HCT116 (cell line): ENCODE measurements around the gene IL11. TPM values are rescaled to one million over a fixed set of nuclear protein-coding genes. Genes with fewer than 3 reads are reported as not detected.

Source experiments
- ATAC-seq: fragments of 200-7000 bp; cut with Tn5 transposase; 2 replicates; pipeline ENCODE4 v1.9.1; 2020; ENCODE audit warnings: mild to moderate bottlenecking, moderate library complexity
- BruUV-seq: library from RNA; stranded (reverse); fragments of 400-500 nt; replicated peaks from 2 replicates; lab custom pipeline; 2021; lab: Mats Ljungman, UMichigan
- CTCF ChIA-PET: fragments of 300-600 bp; sonication (Branson Sonifier 250); formaldehyde crosslinking; loops from one replicate; lab custom pipeline; 2021; ENCODE audit warnings: antibody characterized with exemption; lab: Charles Lee
- POLR2A ChIA-PET: fragments of 300-600, 350-600 bp; sonication (Branson Sonifier 250); formaldehyde crosslinking; loops from one replicate; lab custom pipeline; 2021; ENCODE audit warnings: antibody characterized with exemption; lab: Charles Lee
- RAD21 ChIA-PET, 2 experiments: fragments of 300-600 bp; sonication (Branson Sonifier 250); formaldehyde crosslinking; loops; one replicate each; lab custom pipeline; 2023; ENCODE audit warnings: low total read pairs in 2 of 2; ENCODE audit not compliant: uncharacterized antibody in 2 of 2, unreplicated experiment in 2 of 2, low non-redundant PET in 1 of 2; lab: Charles Lee
- DNase-seq: peaks from one replicate; pipeline ENCODE4 v3.0.0-alpha.2; 2010; ENCODE audit warnings: low read depth, low spot score
- H2AFZ ChIP-seq: fragments of 200-600 bp; shearing (Covaris generic), sonication (generic); 2 replicates; pipeline ENCODE4 v1.6.1; 2017; ENCODE audit warnings: low read depth, mixed run types, mixed read lengths, antibody characterized with exemption, low read length; ENCODE audit not compliant: poor library complexity, severe bottlenecking
- H3K27ac ChIP-seq: 2 replicates; pipeline ENCODE4 v1.5.1; 2012; ENCODE audit warnings: low read depth, low read length
- H3K27me3 ChIP-seq: fragments of 200-600 bp; sonication (generic); 2 replicates; pipeline ENCODE4 v1.6.1; 2016; ENCODE audit warnings: mixed run types, low read length, mixed read lengths; ENCODE audit not compliant: insufficient read depth
- H3K36me3 ChIP-seq, 2 experiments: fragments of 200-500 bp in 1 of 2; fragments of 200-600 bp in 1 of 2; sonication (Bioruptor generic) in 1 of 2; sonication (generic) in 1 of 2; 2 replicates each; pipeline versions ENCODE4 v1.5.1 to v1.6.1; 2014 to 2016; ENCODE audit warnings: low read length in 2 of 2, inconsistent platforms in 1 of 2, mixed read lengths in 1 of 2, mixed run types in 1 of 2; ENCODE audit not compliant: insufficient read depth in 2 of 2, control insufficient read depth in 1 of 2
- H3K4me1 ChIP-seq, 2 experiments: fragments of 200-600 bp in 1 of 2; sonication (generic) in 1 of 2; 2 replicates each; pipeline versions ENCODE4 v1.5.1 to v1.6.1; 2012 to 2017; ENCODE audit warnings: low read length in 2 of 2, inconsistent platforms in 1 of 2, mild to moderate bottlenecking in 1 of 2, mixed read lengths in 1 of 2, mixed run types in 1 of 2, moderate library complexity in 1 of 2; ENCODE audit not compliant: insufficient read depth in 2 of 2, control insufficient read depth in 1 of 2
- H3K4me2 ChIP-seq: fragments of 200-600 bp; sonication (generic); 2 replicates; pipeline ENCODE4 v1.6.1; 2017; ENCODE audit warnings: mixed run types, low read length, mixed read lengths
- H3K4me3 ChIP-seq, 2 experiments: fragments of 200-600 bp in 1 of 2; sonication (generic) in 1 of 2; replicated peaks in 1 of 2; 2 replicates each; pipeline ENCODE4 v1.5.1; 2011 to 2016; ENCODE audit warnings: low read length in 2 of 2, control low read depth in 1 of 2, low read depth in 1 of 2, mild to moderate bottlenecking in 1 of 2, mixed read lengths in 1 of 2, mixed run types in 1 of 2
- H3K79me2 ChIP-seq: fragments of 200-600 bp; sonication (generic); 2 replicates; pipeline ENCODE4 v1.6.1; 2017; ENCODE audit warnings: mild to moderate bottlenecking, mixed run types, low read length, moderate library complexity, mixed read lengths; ENCODE audit not compliant: insufficient read depth
- H3K9ac ChIP-seq: fragments of 200-600 bp; sonication (generic); 2 replicates; pipeline ENCODE4 v1.6.1; 2016; ENCODE audit warnings: low read length, mixed read lengths
- H3K9me2 ChIP-seq: fragments of 200-600 bp; sonication (generic), shearing (Covaris generic); 2 replicates; pipeline ENCODE4 v1.6.1; 2017; ENCODE audit warnings: mixed run types, mild to moderate bottlenecking, moderate library complexity; ENCODE audit not compliant: insufficient read depth
- H3K9me3 ChIP-seq, 2 experiments: fragments of 200-500 bp in 1 of 2; fragments of 200-600 bp in 1 of 2; sonication (Bioruptor generic) in 1 of 2; sonication (generic) in 1 of 2; 2 replicates each; pipeline ENCODE4 v1.6.1; 2014 to 2017; ENCODE audit warnings: low read length in 2 of 2, mixed read lengths in 2 of 2, inconsistent platforms in 1 of 2, low read depth in 1 of 2, mild to moderate bottlenecking in 1 of 2, mixed run types in 1 of 2, moderate library complexity in 1 of 2; ENCODE audit not compliant: control insufficient read depth in 1 of 2, insufficient read depth in 1 of 2
- H4K20me1 ChIP-seq: fragments of 200-600 bp; sonication (generic), shearing (Covaris generic); 2 replicates; pipeline ENCODE4 v1.6.1; 2017; ENCODE audit warnings: mixed run types, mild to moderate bottlenecking, moderate library complexity; ENCODE audit not compliant: insufficient read depth
- CBX3 ChIP-seq: IDR thresholded peaks from 2 replicates; pipeline ENCODE4 v1.6.1; 2012; ENCODE audit warnings: low read depth
- EGR1 ChIP-seq: IDR thresholded peaks from 2 replicates; pipeline ENCODE4 v1.6.1; 2012; ENCODE audit warnings: low read depth
- ELF1 ChIP-seq: IDR thresholded peaks from 2 replicates; pipeline ENCODE4 v1.6.1; 2012; ENCODE audit warnings: low read depth, borderline replicate concordance
- FOSL1 ChIP-seq: IDR thresholded peaks from 2 replicates; pipeline ENCODE4 v1.6.1; 2012; ENCODE audit warnings: low read depth
- POLR2A ChIP-seq: IDR thresholded peaks from 2 replicates; pipeline ENCODE4 v1.7.0; 2011; ENCODE audit warnings: borderline replicate concordance; ENCODE audit not compliant: insufficient read depth, insufficient read length; ENCODE audit errors: extremely low read depth
- POLR2AphosphoS5 ChIP-seq: IDR thresholded peaks from 2 replicates; pipeline ENCODE4 v1.6.1; 2011; ENCODE audit warnings: mild to moderate bottlenecking, low read depth, low read length, moderate library complexity
- SP1 ChIP-seq: IDR thresholded peaks from 2 replicates; pipeline ENCODE4 v1.6.1; 2012; ENCODE audit warnings: low read depth
- YY1 ChIP-seq: IDR thresholded peaks from 2 replicates; pipeline ENCODE4 v1.6.1; 2011; ENCODE audit warnings: low read length, low read depth, moderate library complexity, mild to moderate bottlenecking; ENCODE audit not compliant: insufficient replicate concordance; ENCODE audit errors: extremely low read depth
- ZFX ChIP-seq: fragments of 450-650 bp; IDR thresholded peaks from 2 replicates; pipeline ENCODE4 v1.6.1; 2017
- intact Hi-C: fragments of 100-400 bp; cut with micrococcal nuclease; formaldehyde crosslinking; loops from 2 replicates; pipeline ENCODE4 v1.10.0; 2022
- total RNA-seq: library from RNA; stranded (reverse); gene quantifications from one replicate; pipeline ENCODE4 v1.2.1, GENCODE V29; 2021; ENCODE audit not compliant: unreplicated experiment
- TF ChIP-seq, protein P1 (sequence below): IDR thresholded peaks from 2 replicates; pipeline ENCODE4 v1.6.1; 2012
- TF ChIP-seq, protein P2 (sequence below): IDR thresholded peaks from 2 replicates; pipeline ENCODE4 v1.6.1; 2012

The IL11 gene
- total RNA-seq, 1 experiment from 2014 or later: 2.8 TPM

GRCh38 chr19:55369653-55370304, 484 bp downstream of the IL11 start:
- peak overlapping the region; percentile 41 for H3K9ac ChIP-seq
- H3K9me2 ChIP-seq: no peaks in the 10 kb centered on the region
- CTCF ChIA-PET: no interaction called here
- H3K27me3 ChIP-seq: no peaks in the 10 kb centered on the region
- H3K4me1 ChIP-seq: peaks cover 13 to 41% of the 10 kb centered on the region in 2 experiments; a peak in 3 of 4 replicates
- H3K9me3 ChIP-seq: no peaks in the 10 kb centered on the region
- POLR2A ChIA-PET: interaction anchor here (1.9 to 2.1 kb wide), 2 partner anchors 20 to 31 kb away, joined by 6 to 7 read pairs; partner anchors contain the start of gene KMT5C
- no peaks in the 10 kb centered on the region for H3K79me2 ChIP-seq
- H3K4me3 ChIP-seq: peak overlapping the region; percentile 52 to 63
- no peak overlapping the region for H3K27ac ChIP-seq
- no TSS peak for BruUV-seq
- TF ChIP-seq ZFX (no peak), ELF1 (no peak), CBX3 (no peak), EGR1 (no peak), SP1 (no peak), POLR2A (no peak), FOSL1 (no peak)
- TF ChIP-seq, protein P1, sequence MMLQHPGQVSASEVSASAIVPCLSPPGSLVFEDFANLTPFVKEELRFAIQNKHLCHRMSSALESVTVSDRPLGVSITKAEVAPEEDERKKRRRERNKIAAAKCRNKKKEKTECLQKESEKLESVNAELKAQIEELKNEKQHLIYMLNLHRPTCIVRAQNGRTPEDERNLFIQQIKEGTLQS: no peak
- H3K4me2 ChIP-seq: peak overlapping the region; percentile 94
- ATAC-seq: peak; percentile 71
- H3K36me3 ChIP-seq: no peaks in the 10 kb centered on the region
- RAD21 ChIA-PET: no interaction called here
- H2AFZ ChIP-seq: no peak overlapping the region
- H4K20me1 ChIP-seq: no peaks in the 10 kb centered on the region
- intact Hi-C loops: no loop called here
- no peak for DNase-seq

GRCh38 chr19:55368701-55369563, 1.3 kb downstream of the IL11 start:
- peaks cover 9 to 32% of the 10 kb centered on the region in 2 experiments; a peak in 3 of 4 replicates for H3K4me1 ChIP-seq
- TF ChIP-seq, protein P2, sequence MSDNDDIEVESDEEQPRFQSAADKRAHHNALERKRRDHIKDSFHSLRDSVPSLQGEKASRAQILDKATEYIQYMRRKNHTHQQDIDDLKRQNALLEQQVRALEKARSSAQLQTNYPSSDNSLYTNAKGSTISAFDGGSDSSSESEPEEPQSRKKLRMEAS: no peak
- TF ChIP-seq POLR2AphosphoS5: peak; percentile 42; the same call in 1 of the 2 replicates
- peak; percentile 30 for TF ChIP-seq YY1
- peak; percentile 98 for TF ChIP-seq EGR1
- TF ChIP-seq FOSL1: no peak
- TF ChIP-seq ZFX: peak; percentile 38; the same call in 1 of the 2 replicates
- no peak for TF ChIP-seq SP1
- ATAC-seq: peak; percentile 77
- POLR2A ChIA-PET: interaction anchor here (0.7 to 2.1 kb wide), 3 partner anchors 21 to 55 kb away, joined by 3 to 7 read pairs (median 6); partner anchors contain the start of gene KMT5C
- peak overlapping the region; percentile 52 to 55 for H3K4me3 ChIP-seq
- no peaks in the 10 kb centered on the region for H3K9me2 ChIP-seq
- H3K4me2 ChIP-seq: peak overlapping the region; percentile 94
- CTCF ChIA-PET: no interaction called here
- H3K36me3 ChIP-seq: no peaks in the 10 kb centered on the region
- no peaks in the 10 kb centered on the region for H3K9me3 ChIP-seq
- no peaks in the 10 kb centered on the region for H3K27me3 ChIP-seq
- RAD21 ChIA-PET: no interaction called here
- H4K20me1 ChIP-seq: no peaks in the 10 kb centered on the region
- H3K9ac ChIP-seq: peak overlapping the region; percentile 52
- H3K27ac ChIP-seq: peak overlapping the region; percentile 51; the same call in 1 of the 2 replicates
- BruUV-seq: no TSS peak
- no peak overlapping the region for H2AFZ ChIP-seq
- no peaks in the 10 kb centered on the region for H3K79me2 ChIP-seq
- no peak for DNase-seq
- intact Hi-C loops: no loop called here
